PC-9 (cell line): ENCODE results near the gene SERAC1. TPM values are rescaled to one million over a fixed set of nuclear protein-coding genes. Genes with fewer than 3 reads are reported as not detected.
"Not testable (repeated sequence)": the region's sequence is repeated elsewhere in the genome, so short reads cannot be mapped to it uniquely, and the experiment has no call there.

Experiments used
- BruUV-seq: library from RNA; stranded (reverse); fragments of 400-500 nt; replicated peaks from 2 replicates; lab custom pipeline; 2021; lab: Mats Ljungman, UMichigan
- CTCF ChIA-PET: fragments of 300-600 bp; sonication (Branson Sonifier 250); formaldehyde crosslinking; loops from one replicate; lab custom pipeline; 2022; ENCODE audit warnings: antibody characterized with exemption; lab: Charles Lee
- POLR2A ChIA-PET: fragments of 300-600 bp; sonication (Branson Sonifier 250); formaldehyde crosslinking; loops from one replicate; lab custom pipeline; 2022; ENCODE audit warnings: antibody characterized with exemption; ENCODE audit not compliant: unreplicated experiment; lab: Charles Lee
- DNase-seq, 2 experiments: peaks; one replicate each; pipeline versions ENCODE4 v3.0.0 to v3.0.0-alpha.2; 2015 to 2022; ENCODE audit warnings: mixed read lengths in 1 of 2
- H2AFZ ChIP-seq: fragments of 200-600 bp; sonication (generic); 2 replicates; pipeline ENCODE4 v1.8.1; 2017; ENCODE audit warnings: antibody characterized with exemption
- H3F3A ChIP-seq: fragments of 200-600 bp; sonication (generic); 2 replicates; pipeline ENCODE4 v1.8.1; 2017; ENCODE audit warnings: antibody characterized with exemption, mild to moderate bottlenecking, low read depth; ENCODE audit not compliant: insufficient read depth
- H3K27ac ChIP-seq: fragments of 200-600 bp; sonication (generic); 2 replicates; pipeline ENCODE4 v1.6.1; 2016; ENCODE audit warnings: mixed run types
- H3K27me3 ChIP-seq: fragments of 200-600 bp; sonication (generic); 2 replicates; pipeline ENCODE4 v1.6.1; 2016; ENCODE audit warnings: low read depth, mixed run types; ENCODE audit not compliant: insufficient read depth
- H3K36me3 ChIP-seq: fragments of 200-600 bp; sonication (generic); 2 replicates; pipeline ENCODE4 v1.6.1; 2016; ENCODE audit warnings: low read depth, mixed run types
- H3K4me1 ChIP-seq: fragments of 200-600 bp; sonication (generic); replicated peaks from 2 replicates; pipeline ENCODE4 v1.6.1; 2016; ENCODE audit warnings: mixed run types; ENCODE audit not compliant: insufficient read depth
- H3K4me2 ChIP-seq: fragments of 200-600 bp; sonication (generic); 2 replicates; pipeline ENCODE4 v1.6.1; 2017; ENCODE audit warnings: mixed run types
- H3K4me3 ChIP-seq: fragments of 200-600 bp; sonication (generic); 2 replicates; pipeline ENCODE4 v1.6.1; 2016; ENCODE audit warnings: mixed run types
- H3K79me2 ChIP-seq: fragments of 200-600 bp; sonication (generic); 2 replicates; pipeline ENCODE4 v1.6.1; 2017; ENCODE audit warnings: low read depth, mixed run types
- H3K9me2 ChIP-seq: fragments of 200-600 bp; sonication (generic); 2 replicates; pipeline ENCODE4 v1.8.1; 2017; ENCODE audit warnings: mild to moderate bottlenecking; ENCODE audit not compliant: insufficient read depth
- H3K9me3 ChIP-seq: fragments of 200-600 bp; sonication (generic); 2 replicates; pipeline ENCODE4 v1.8.1; 2016; ENCODE audit warnings: low read depth; ENCODE audit not compliant: insufficient read depth
- H4K20me1 ChIP-seq: fragments of 200-600 bp; sonication (generic); 2 replicates; pipeline ENCODE4 v1.8.1; 2017; ENCODE audit not compliant: insufficient read depth
- EZH2 ChIP-seq: fragments of 200-600 bp; sonication (generic); IDR thresholded peaks from 2 replicates; pipeline ENCODE4 v1.8.0; 2017; ENCODE audit warnings: antibody characterized with exemption, low read depth
- intact Hi-C: fragments of 100-400 bp; cut with micrococcal nuclease; formaldehyde crosslinking; loops from one replicate; pipeline ENCODE4 v1.10.0; 2022; ENCODE audit not compliant: unreplicated experiment
- total RNA-seq: library from RNA; stranded (reverse); gene quantifications from 2 replicates; pipeline ENCODE4 v1.2.3, GENCODE V29; 2021
- TF ChIP-seq, protein P1 (sequence below): fragments of 200-600 bp; sonication (generic); conservative IDR thresholded peaks from 2 replicates; pipeline ENCODE4 v1.6.1; 2017; ENCODE audit warnings: mixed run types, antibody characterized with exemption, mild to moderate bottlenecking, moderate library complexity

The SERAC1 gene
- total RNA-seq, 1 experiment from 2014 or later: 4.9 TPM

DNA sequence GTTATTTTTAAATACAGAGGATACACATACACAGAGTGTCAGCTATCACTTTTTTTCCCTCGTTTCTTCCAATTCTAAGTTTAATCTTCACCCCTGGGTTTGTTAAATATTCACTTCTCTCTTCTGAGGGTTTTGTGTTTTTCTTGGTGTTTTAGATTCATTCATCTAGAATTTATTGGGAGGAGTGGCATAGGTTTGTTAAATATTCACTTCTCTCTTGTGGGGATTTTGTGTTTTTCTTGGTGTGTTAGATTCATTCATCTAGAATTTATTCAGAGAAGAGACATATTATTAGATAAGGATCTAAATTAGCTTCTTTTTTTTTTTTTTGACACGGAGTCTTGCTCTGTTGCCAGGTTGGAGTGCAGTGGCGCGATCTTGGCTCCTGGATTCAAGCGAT lies 3.9 kb upstream of the SERAC1 start:
- Histone ChIP-seq H3K4me2 (no peak overlapping the region), H2AFZ (no peak overlapping the region), H3K79me2 (0 out of 2 replicates have a peak, but pooled peaks cover 3% of the 10 kb centered on the region), H3K36me3 (0 out of 2 replicates have a peak, but pooled peaks cover 6% of the 10 kb centered on the region), H3K4me3 (no peak overlapping the region), H3K9me3 (no peaks in the 10 kb centered on the region), H3K9me2 (no peaks in the 10 kb centered on the region), H4K20me1 (no peaks in the 10 kb centered on the region), H3K27me3 (no peaks in the 10 kb centered on the region), H3F3A (peaks cover 26% of the 10 kb centered on the region), H3K27ac (no peak overlapping the region), H3K4me1 (peaks cover 21% of the 10 kb centered on the region)
- POLR2A ChIA-PET: no interaction called here
- CTCF ChIA-PET: no interaction called here
- no peak for DNase-seq
- intact Hi-C loops: no loop called here
- no TSS peak for BruUV-seq
- TF ChIP-seq, protein P1, sequence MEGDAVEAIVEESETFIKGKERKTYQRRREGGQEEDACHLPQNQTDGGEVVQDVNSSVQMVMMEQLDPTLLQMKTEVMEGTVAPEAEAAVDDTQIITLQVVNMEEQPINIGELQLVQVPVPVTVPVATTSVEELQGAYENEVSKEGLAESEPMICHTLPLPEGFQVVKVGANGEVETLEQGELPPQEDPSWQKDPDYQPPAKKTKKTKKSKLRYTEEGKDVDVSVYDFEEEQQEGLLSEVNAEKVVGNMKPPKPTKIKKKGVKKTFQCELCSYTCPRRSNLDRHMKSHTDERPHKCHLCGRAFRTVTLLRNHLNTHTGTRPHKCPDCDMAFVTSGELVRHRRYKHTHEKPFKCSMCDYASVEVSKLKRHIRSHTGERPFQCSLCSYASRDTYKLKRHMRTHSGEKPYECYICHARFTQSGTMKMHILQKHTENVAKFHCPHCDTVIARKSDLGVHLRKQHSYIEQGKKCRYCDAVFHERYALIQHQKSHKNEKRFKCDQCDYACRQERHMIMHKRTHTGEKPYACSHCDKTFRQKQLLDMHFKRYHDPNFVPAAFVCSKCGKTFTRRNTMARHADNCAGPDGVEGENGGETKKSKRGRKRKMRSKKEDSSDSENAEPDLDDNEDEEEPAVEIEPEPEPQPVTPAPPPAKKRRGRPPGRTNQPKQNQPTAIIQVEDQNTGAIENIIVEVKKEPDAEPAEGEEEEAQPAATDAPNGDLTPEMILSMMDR: no peak
- no peak for TF ChIP-seq EZH2

DNA sequence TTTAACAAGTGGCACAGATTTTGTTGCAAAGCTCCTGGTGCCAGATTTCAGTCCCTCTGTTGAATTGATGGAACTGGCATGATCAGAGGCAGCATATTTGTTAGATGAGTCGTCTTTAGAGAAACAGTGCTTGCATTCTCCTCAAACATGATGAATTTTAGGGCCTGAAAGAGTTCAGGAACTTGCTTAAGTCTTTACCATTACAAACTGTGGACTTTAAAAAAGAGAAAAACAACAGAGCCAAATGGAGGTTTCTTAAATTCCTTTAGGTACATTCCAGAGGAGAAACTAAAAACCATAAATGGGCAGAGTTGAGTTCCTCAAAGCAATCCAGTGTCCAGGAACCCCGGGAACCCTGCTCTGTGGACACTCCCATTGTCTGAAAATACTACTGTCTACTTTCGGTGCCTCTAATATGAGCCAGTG lies 2.6 kb upstream of the SERAC1 start:
- peaks cover 26% of the 10 kb centered on the region for H3K4me1 ChIP-seq
- ChIA-PET POLR2A (interaction anchor here (0.7 kb wide), 1 partner anchor 476 kb away, joined by 3 read pairs; no protein-coding TSS in a partner anchor), CTCF (no interaction called here)
- H3K27me3 ChIP-seq: no peaks in the 10 kb centered on the region
- 0 out of 2 replicates have a peak, but pooled peaks cover 6% of the 10 kb centered on the region for H3K36me3 ChIP-seq
- no peaks in the 10 kb centered on the region for H3K9me2 ChIP-seq
- peaks cover 7% of the 10 kb centered on the region; the same call in 1 of the 2 replicates for H3K79me2 ChIP-seq
- intact Hi-C loops: no loop called here
- BruUV-seq: TSS peak; percentile 5
- peak overlapping the region; percentile 68 for H3K27ac ChIP-seq
- no peaks in the 10 kb centered on the region for H3K9me3 ChIP-seq
- peak; percentile 15 to 72 for DNase-seq
- peaks cover 26% of the 10 kb centered on the region; the same call in 1 of the 2 replicates for H3F3A ChIP-seq
- H3K4me3 ChIP-seq: no peak overlapping the region
- no peaks in the 10 kb centered on the region for H4K20me1 ChIP-seq
- no peak overlapping the region for H2AFZ ChIP-seq
- TF ChIP-seq EZH2: no peak
- TF ChIP-seq, protein P1: no peak
- H3K4me2 ChIP-seq: peak overlapping the region; percentile 46

DNA sequence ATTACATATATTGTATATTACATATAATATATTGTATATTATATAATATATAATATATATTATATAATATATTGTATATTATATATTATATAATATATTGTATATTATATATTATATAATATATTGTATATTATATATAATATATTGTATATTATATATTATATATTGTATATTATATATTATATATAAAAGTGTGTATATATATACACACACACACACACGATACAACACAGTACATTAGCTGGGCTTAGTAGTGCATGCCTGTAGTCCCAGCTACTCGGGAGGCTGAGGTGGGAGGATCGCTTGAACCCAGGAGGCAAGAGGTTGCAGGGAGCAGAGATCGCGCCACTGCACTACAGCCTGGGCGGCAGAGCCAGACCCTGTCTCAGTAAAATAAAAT lies 1.6 kb upstream of the SERAC1 start:
- intact Hi-C loops, BruUV-seq, H3K9me3 ChIP-seq, H3K27me3 ChIP-seq, DNase-seq, H3K4me3 ChIP-seq, POLR2A ChIA-PET, CTCF ChIA-PET, H4K20me1 ChIP-seq, H3K36me3 ChIP-seq, H2AFZ ChIP-seq, H3K9me2 ChIP-seq: not testable (repeated sequence)
- Histone ChIP-seq H3K79me2 (peaks cover 12% of the 10 kb centered on the region; the same call in 1 of the 2 replicates), H3K27ac (peak overlapping the region; percentile 68), H3K4me1 (peaks cover 26% of the 10 kb centered on the region), H3F3A (peaks cover 26% of the 10 kb centered on the region; the same call in 1 of the 2 replicates), H3K4me2 (peak overlapping the region; percentile 46)
